Brain microvascular endothelial cell (primary cell): ENCODE measurements around the gene AUTS2.
"Not testable (repeated sequence)": the region's sequence is repeated elsewhere in the genome, so short reads cannot be mapped to it uniquely, and the experiment has no call there.

Source experiments
- DNase-seq: peaks from one replicate; pipeline ENCODE4 v3.0.0-alpha.2; 2020
- H3K27ac ChIP-seq: fragments of 250-450 bp; sonication (Bioruptor Pico); 2 replicates; pipeline ENCODE4 v1.5.1; 2020; ENCODE audit warnings: mild to moderate bottlenecking, moderate library complexity
- H3K27me3 ChIP-seq: fragments of 250-450 bp; sonication (Bioruptor Pico); replicated peaks from 2 replicates; pipeline ENCODE4 v1.5.1; 2020; ENCODE audit warnings: mild to moderate bottlenecking
- H3K36me3 ChIP-seq: fragments of 250-450 bp; sonication (Bioruptor Pico); replicated peaks from 2 replicates; pipeline ENCODE4 v1.5.1; 2020; ENCODE audit warnings: mild to moderate bottlenecking
- H3K4me3 ChIP-seq: 2 replicates; pipeline ENCODE4 v1.5.1; 2011; ENCODE audit warnings: low read depth, mild to moderate bottlenecking, control low read depth, low read length, moderate library complexity
- in situ Hi-C: cut with HindIII; loops from 2 replicates; pipeline ENCODE4 v1.10.0; 2017; ENCODE audit warnings: low sequenced_read_pairs, low pct_ligation_motif_present
- TF ChIP-seq, protein P1 (sequence below): IDR thresholded peaks from 2 replicates; pipeline ENCODE4 v1.5.1; 2011; ENCODE audit warnings: low read depth, mild to moderate bottlenecking, moderate library complexity, low read length, control low read depth, inconsistent platforms; ENCODE audit errors: missing control alignments

Gene AUTS2

GRCh38 chr7:70805360-70805759 is 1207.1 kb downstream of the AUTS2 start:
- Histone ChIP-seq H3K27me3 (no peaks in the 10 kb centered on the region), H3K4me3 (no peak overlapping the region), H3K36me3 (no peaks in the 10 kb centered on the region), H3K27ac (no peak overlapping the region)
- in situ Hi-C loops = no loop called here
- DNase-seq = no peak
- TF ChIP-seq, protein P1, sequence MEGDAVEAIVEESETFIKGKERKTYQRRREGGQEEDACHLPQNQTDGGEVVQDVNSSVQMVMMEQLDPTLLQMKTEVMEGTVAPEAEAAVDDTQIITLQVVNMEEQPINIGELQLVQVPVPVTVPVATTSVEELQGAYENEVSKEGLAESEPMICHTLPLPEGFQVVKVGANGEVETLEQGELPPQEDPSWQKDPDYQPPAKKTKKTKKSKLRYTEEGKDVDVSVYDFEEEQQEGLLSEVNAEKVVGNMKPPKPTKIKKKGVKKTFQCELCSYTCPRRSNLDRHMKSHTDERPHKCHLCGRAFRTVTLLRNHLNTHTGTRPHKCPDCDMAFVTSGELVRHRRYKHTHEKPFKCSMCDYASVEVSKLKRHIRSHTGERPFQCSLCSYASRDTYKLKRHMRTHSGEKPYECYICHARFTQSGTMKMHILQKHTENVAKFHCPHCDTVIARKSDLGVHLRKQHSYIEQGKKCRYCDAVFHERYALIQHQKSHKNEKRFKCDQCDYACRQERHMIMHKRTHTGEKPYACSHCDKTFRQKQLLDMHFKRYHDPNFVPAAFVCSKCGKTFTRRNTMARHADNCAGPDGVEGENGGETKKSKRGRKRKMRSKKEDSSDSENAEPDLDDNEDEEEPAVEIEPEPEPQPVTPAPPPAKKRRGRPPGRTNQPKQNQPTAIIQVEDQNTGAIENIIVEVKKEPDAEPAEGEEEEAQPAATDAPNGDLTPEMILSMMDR = no peak

GRCh38 chr7:70807650-70808049 is 1209.4 kb downstream of the AUTS2 start:
- Histone ChIP-seq H3K4me3 (no peak overlapping the region), H3K27me3 (no peaks in the 10 kb centered on the region), H3K27ac (no peak overlapping the region), H3K36me3 (no peaks in the 10 kb centered on the region)
- TF ChIP-seq, protein P1 = no peak
- in situ Hi-C loops = no loop called here
- no peak for DNase-seq

DNA sequence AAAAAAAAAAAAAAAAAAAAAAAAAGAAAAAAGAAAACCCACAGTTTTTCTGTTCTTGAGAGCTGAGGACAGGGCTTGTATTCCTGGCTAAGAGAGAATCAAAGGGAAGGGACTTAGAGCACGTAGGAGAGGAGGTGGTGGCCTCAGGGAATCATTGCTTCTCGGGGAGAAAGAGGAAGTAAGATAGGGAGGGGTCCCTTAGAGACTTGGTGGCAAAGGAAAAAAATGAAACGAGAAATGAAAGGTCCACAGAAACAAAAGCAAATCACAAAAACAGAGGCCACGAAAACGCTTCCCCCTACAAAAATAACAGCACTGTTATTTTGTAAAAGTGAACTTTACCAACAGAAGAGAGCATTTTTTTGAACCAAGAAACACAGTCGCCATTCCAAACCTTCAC is 1210.6 kb downstream of the AUTS2 start:
- H3K36me3 ChIP-seq = no peaks in the 10 kb centered on the region
- DNase-seq = no peak
- no peaks in the 10 kb centered on the region for H3K27me3 ChIP-seq
- TF ChIP-seq, protein P1 = no peak
- H3K27ac ChIP-seq = no peak overlapping the region
- H3K4me3 ChIP-seq = no peak overlapping the region
- in situ Hi-C loops = no loop called here

- TF ChIP-seq, protein P1 = no peak
Measured at GRCh38 chr7:70810558-70811139, 1212.4 kb downstream of the AUTS2 start.

GRCh38 chr7:70812511-70812910 is 1214.2 kb downstream of the AUTS2 start:
- TF ChIP-seq, protein P1 = peak; percentile 41
- H3K27ac ChIP-seq = no peak overlapping the region
- in situ Hi-C loops = no loop called here

More at GRCh38 chr7:70810558-70811139, 1212.4 kb downstream of the AUTS2 start:
- Histone ChIP-seq H3K36me3 (no peaks in the 10 kb centered on the region), H3K27me3 (no peaks in the 10 kb centered on the region), H3K27ac (no peak overlapping the region), H3K4me3 (no peak overlapping the region)
- in situ Hi-C loops = no loop called here
- DNase-seq = no peak

GRCh38 chr7:70822490-70822889 is 1224.2 kb downstream of the AUTS2 start:
- in situ Hi-C loops = not testable (repeated sequence)

More at GRCh38 chr7:70812511-70812910, 1214.2 kb downstream of the AUTS2 start:
- H3K36me3 ChIP-seq = no peaks in the 10 kb centered on the region
- no peaks in the 10 kb centered on the region for H3K27me3 ChIP-seq
- no peak overlapping the region for H3K4me3 ChIP-seq
- DNase-seq = no peak

More at GRCh38 chr7:70822490-70822889, 1224.2 kb downstream of the AUTS2 start:
- not testable (repeated sequence) for H3K27me3 ChIP-seq, DNase-seq, H3K4me3 ChIP-seq, H3K27ac ChIP-seq, H3K36me3 ChIP-seq
